Measurements from ENCODE around the gene LRMDA. TPM values are rescaled to one million over a fixed set of nuclear protein-coding genes. Genes with fewer than 3 reads are reported as not detected.

Gene LRMDA
- total and polyA plus RNA-seq, 2 of the 13 experiments (the other 11 are each of a cell fraction or from before 2014, with no cell fraction given): 13.4 to 22.0 TPM

- Histone ChIP-seq H3K4me1 (ENCODE audit: insufficient read depth, low read length) (peaks cover 11% of the 10 kb centered on the region), H3K27me3 (ENCODE audit: control insufficient read depth in 1 of 2, insufficient read depth in 2 of 2, low read length in 2 of 2) (no peaks in the 10 kb centered on the region), H3K9ac (ENCODE audit: insufficient read depth, low read depth, low read length) (no peak overlapping the region), H3K79me2 (ENCODE audit: insufficient read depth, low read length) (no peaks in the 10 kb centered on the region), H3K9me3 (ENCODE audit: low read length) (no peaks in the 10 kb centered on the region), H3K4me2 (ENCODE audit: low read depth, low read length) (no peak overlapping the region), H3K36me3 (replicated peaks in 1 of 2; ENCODE audit: control insufficient read depth in 1 of 2, insufficient read depth in 2 of 2, low read length in 2 of 2) (no peaks in the 10 kb centered on the region; a peak in 2 of 5 replicates), H4K20me1 (ENCODE audit: insufficient read depth, low read length) (no peaks in the 10 kb centered on the region), H2AFZ (ENCODE audit: low read length) (no peak overlapping the region), H3K4me3 (replicated peaks in 1 of 3; ENCODE audit: insufficient read depth in 1 of 3, low read depth in 2 of 3, low read length in 3 of 3) (no peak overlapping the region), H3K27ac (ENCODE audit: extremely low read length, insufficient read depth, low read length) (no peak overlapping the region)
- no TSS peak for BruUV-seq (replicated peaks)
- ChIA-PET CTCF (ENCODE audit: low intra/inter-chr PET ratio, low total read pairs) (no interaction called here), POLR2A (no interaction called here)
- DNase-seq (ENCODE audit: low spot score) (no peak), ATAC-seq (no peak), FAIRE-seq (no peak)
- TF ChIP-seq REST (IDR thresholded peaks at IDR 0.05; ENCODE audit: borderline replicate concordance in 1 of 2, low read depth in 1 of 2, low read length in 2 of 2): no peak
- in situ Hi-C loops (cut with HindIII; ENCODE audit: extremely low pct_ligation_motif_present, low pct_unique_long_range_greater_than_20kb): no loop called here
- intact Hi-C loops (cut with micrococcal nuclease; ENCODE audit: unreplicated experiment): no loop called here
- WGBS (ENCODE audit: low lambda C conversion rate): 93% methylated on average over 2 of the region's 2 CpGs
Observed at GRCh38 chr10:75679536-75679935, 248.1 kb downstream of the LRMDA start.

DNA sequence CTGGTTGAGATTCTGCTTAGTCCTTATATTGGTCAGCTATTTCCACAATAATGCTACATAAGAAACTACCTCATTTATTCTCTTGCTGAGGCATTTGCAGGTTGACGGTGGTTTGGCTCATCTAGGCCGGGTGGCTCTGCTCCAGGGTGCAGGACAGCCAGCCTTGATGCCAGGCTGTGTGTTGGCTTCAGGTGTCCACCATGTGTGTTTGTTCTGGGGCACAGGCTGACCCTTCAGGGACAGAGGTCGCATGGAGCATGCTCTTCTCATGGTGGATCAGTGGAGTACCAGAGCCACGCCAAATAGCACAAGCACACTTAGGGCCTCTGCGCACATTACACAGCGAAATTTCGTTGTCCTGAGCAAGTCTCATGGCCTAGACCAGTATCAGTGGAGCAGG lies 249.9 kb downstream of the LRMDA start:
- no TSS peak for BruUV-seq (replicated peaks)
- in situ Hi-C loops (cut with HindIII; ENCODE audit: extremely low pct_ligation_motif_present, low pct_unique_long_range_greater_than_20kb): no loop called here
- Histone ChIP-seq H2AFZ (ENCODE audit: low read length) (no peak overlapping the region), H3K4me2 (ENCODE audit: low read depth, low read length) (no peak overlapping the region), H3K27ac (ENCODE audit: extremely low read length, insufficient read depth, low read length) (no peak overlapping the region), H3K36me3 (replicated peaks in 1 of 2; ENCODE audit: control insufficient read depth in 1 of 2, insufficient read depth in 2 of 2, low read length in 2 of 2) (no peaks in the 10 kb centered on the region; a peak in 2 of 5 replicates), H3K4me3 (replicated peaks in 1 of 3; ENCODE audit: insufficient read depth in 1 of 3, low read depth in 2 of 3, low read length in 3 of 3) (no peak overlapping the region), H3K79me2 (ENCODE audit: insufficient read depth, low read length) (no peaks in the 10 kb centered on the region), H3K27me3 (ENCODE audit: control insufficient read depth in 1 of 2, insufficient read depth in 2 of 2, low read length in 2 of 2) (no peaks in the 10 kb centered on the region), H3K9ac (ENCODE audit: insufficient read depth, low read depth, low read length) (no peak overlapping the region), H3K9me3 (ENCODE audit: low read length) (no peaks in the 10 kb centered on the region), H4K20me1 (ENCODE audit: insufficient read depth, low read length) (no peaks in the 10 kb centered on the region), H3K4me1 (ENCODE audit: insufficient read depth, low read length) (peaks cover 12% of the 10 kb centered on the region)
- FAIRE-seq (no peak), ATAC-seq (no peak), DNase-seq (ENCODE audit: low spot score) (no peak)
- CTCF ChIA-PET (ENCODE audit: low intra/inter-chr PET ratio, low total read pairs): no interaction called here
- WGBS (ENCODE audit: low lambda C conversion rate): 99% methylated on average over 7 of the region's 7 CpGs
- intact Hi-C loops (cut with micrococcal nuclease; ENCODE audit: unreplicated experiment): no loop called here
- POLR2A ChIA-PET: no interaction called here
- no peak for TF ChIP-seq ZNF232 (CRISPR knock-in tag; IDR thresholded peaks at IDR 0.05; ENCODE audit: borderline replicate concordance)
- TF ChIP-seq, protein P1, sequence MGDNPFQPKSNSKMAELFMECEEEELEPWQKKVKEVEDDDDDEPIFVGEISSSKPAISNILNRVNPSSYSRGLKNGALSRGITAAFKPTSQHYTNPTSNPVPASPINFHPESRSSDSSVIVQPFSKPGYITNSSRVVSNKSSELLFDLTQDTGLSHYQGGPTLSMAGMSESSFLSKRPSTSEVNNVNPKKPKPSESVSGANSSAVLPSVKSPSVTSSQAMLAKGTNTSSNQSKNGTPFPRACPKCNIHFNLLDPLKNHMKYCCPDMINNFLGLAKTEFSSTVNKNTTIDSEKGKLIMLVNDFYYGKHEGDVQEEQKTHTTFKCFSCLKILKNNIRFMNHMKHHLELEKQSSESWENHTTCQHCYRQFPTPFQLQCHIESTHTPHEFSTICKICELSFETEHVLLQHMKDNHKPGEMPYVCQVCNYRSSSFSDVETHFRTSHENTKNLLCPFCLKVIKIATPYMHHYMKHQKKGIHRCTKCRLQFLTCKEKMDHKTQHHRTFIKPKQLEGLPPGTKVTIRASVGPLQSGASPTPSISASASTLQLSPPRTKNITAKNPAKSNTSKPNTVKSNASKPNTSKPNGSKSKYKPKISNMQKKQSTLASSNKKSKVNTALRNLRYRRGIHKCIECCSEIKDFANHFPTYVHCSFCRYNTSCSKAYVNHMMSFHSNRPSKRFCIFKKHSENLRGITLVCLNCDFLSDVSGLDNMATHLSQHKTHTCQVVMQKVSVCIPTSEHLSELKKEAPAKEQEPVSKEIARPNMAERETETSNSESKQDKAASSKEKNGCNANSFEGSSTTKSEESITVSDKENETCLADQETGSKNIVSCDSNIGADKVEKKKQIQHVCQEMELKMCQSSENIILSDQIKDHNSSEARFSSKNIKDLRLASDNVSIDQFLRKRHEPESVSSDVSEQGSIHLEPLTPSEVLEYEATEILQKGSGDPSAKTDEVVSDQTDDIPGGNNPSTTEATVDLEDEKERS (CRISPR knock-in tag; IDR thresholded peaks at IDR 0.05): no peak
- no peak for TF ChIP-seq MAFK (conservative IDR thresholded peaks at IDR 0.05 in 1 of 2, IDR thresholded peaks at IDR 0.05 in 1 of 2; ENCODE audit: low read length in 2 of 2)
- TF ChIP-seq, protein P2, sequence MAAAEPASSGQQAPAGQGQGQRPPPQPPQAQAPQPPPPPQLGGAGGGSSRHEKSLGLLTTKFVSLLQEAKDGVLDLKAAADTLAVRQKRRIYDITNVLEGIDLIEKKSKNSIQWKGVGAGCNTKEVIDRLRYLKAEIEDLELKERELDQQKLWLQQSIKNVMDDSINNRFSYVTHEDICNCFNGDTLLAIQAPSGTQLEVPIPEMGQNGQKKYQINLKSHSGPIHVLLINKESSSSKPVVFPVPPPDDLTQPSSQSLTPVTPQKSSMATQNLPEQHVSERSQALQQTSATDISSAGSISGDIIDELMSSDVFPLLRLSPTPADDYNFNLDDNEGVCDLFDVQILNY (CRISPR knock-in tag; conservative IDR thresholded peaks at IDR 0.05): no peak
- no peak for TF ChIP-seq ZNF564 (CRISPR knock-in tag; IDR thresholded peaks at IDR 0.05)

Measured in HepG2 (cell line).